Thyroid gland (tissue), 4 donors: ENCODE data around the gene PPM1L. TPM values are rescaled to one million over a fixed set of nuclear protein-coding genes. Genes with fewer than 3 reads are reported as not detected.

ENCODE experiments used
- DNase-seq, 2 donors: peaks; one replicate each; pipeline ENCODE4 v3.0.0-alpha.2; 2019
- H3K27ac ChIP-seq, 3 donors: fragments of 200-600 bp; sonication (generic); 1 replicate in 2 of 3; 2 replicates in 1 of 3; pipeline ENCODE4 v1.5.1; 2016 to 2019; ENCODE audit warnings: mild to moderate bottlenecking in 1 of 3, moderate library complexity in 1 of 3
- H3K27me3 ChIP-seq: fragments of 200-600 bp; sonication (generic); one replicate; pipeline ENCODE4 v1.5.1; 2019
- H3K36me3 ChIP-seq, 2 donors: fragments of 200-600 bp; sonication (generic); one replicate each; pipeline ENCODE4 v1.5.1; 2016 to 2019
- H3K4me1 ChIP-seq, 2 donors: fragments of 200-600 bp; sonication (generic); one replicate each; pipeline ENCODE4 v1.5.1; 2017 to 2019
- H3K4me3 ChIP-seq, 3 donors: fragments of 200-600 bp; sonication (generic); replicated peaks in 1 of 3; 1 replicate in 2 of 3; 2 replicates in 1 of 3; pipeline ENCODE4 v1.5.1; 2016; ENCODE audit warnings: mild to moderate bottlenecking in 1 of 3
- H3K9me3 ChIP-seq: fragments of 200-600 bp; sonication (generic); one replicate; pipeline ENCODE4 v1.5.1; 2017
- CTCF ChIP-seq, 6 experiments: fragments of 200-600 bp in 3 of 6; fragments of 450-650 bp in 3 of 6; sonication (generic) in 3 of 6; IDR thresholded peaks; one replicate each; pipeline ENCODE4 v1.5.1; 2016 to 2019; ENCODE audit warnings: antibody characterized with exemption in 6 of 6, mild to moderate bottlenecking in 2 of 6, inconsistent platforms in 1 of 6, moderate library complexity in 1 of 6
- POLR2A ChIP-seq, 2 donors: fragments of 450-650 bp; IDR thresholded peaks; one replicate each; pipeline ENCODE4 v1.6.1; 2017; ENCODE audit warnings: antibody characterized with exemption in 2 of 2, mild to moderate bottlenecking in 2 of 2, moderate library complexity in 1 of 2
- WGBS, 2 donors: methylation state at CpG; one replicate each; pipeline ENCODE4 v1.1.5; 2017; 5-methylcytosine and 5-hydroxymethylcytosine counted together
- intact Hi-C: fragments of 100-400 bp; cut with DNase I; formaldehyde crosslinking; loops from one replicate; pipeline ENCODE4 v1.15.1; 2023
- total RNA-seq, 4 donors: library from RNA; depleted of rRNA; stranded (reverse); fragments of >200 nt; gene quantifications; one replicate each; pipeline ENCODE4 v1.2.3, GENCODE V29; 2016

Gene PPM1L
- total RNA-seq, 4 donors from 2014 or later = 47.2 to 77.4 (median 50.4) TPM

- H3K27ac ChIP-seq = no peak overlapping the region
- TF ChIP-seq CTCF (IDR thresholded peaks at IDR 0.05) = no peak
- TF ChIP-seq POLR2A (IDR thresholded peaks at IDR 0.05) = no peak
- no peaks in the 10 kb centered on the region for H3K27me3 ChIP-seq
- no peaks in the 10 kb centered on the region for H3K4me1 ChIP-seq
- no peak for DNase-seq
- intact Hi-C loops = no loop called here
- H3K4me3 ChIP-seq = no peak overlapping the region
- no peaks in the 10 kb centered on the region for H3K36me3 ChIP-seq
- no peaks in the 10 kb centered on the region for H3K9me3 ChIP-seq
- 56 to 57% methylated on average over 2 of the region's 2 CpGs for WGBS, 2 donors
Observed at GRCh38 chr3:161035711-161036110, 279.7 kb downstream of the PPM1L start.

GRCh38 chr3:161038725-161039124 lies 282.7 kb downstream of the PPM1L start:
- no peaks in the 10 kb centered on the region for H3K4me1 ChIP-seq
- intact Hi-C loops = no loop called here
- H3K4me3 ChIP-seq = no peak overlapping the region
- no peak overlapping the region for H3K27ac ChIP-seq
- no peaks in the 10 kb centered on the region for H3K36me3 ChIP-seq
- TF ChIP-seq POLR2A (IDR thresholded peaks at IDR 0.05) (no peak), CTCF (IDR thresholded peaks at IDR 0.05) (no peak)
- WGBS, 2 donors = 82 to 83% methylated on average over 3 of the region's 3 CpGs
- H3K9me3 ChIP-seq = no peaks in the 10 kb centered on the region
- DNase-seq = no peak
- no peaks in the 10 kb centered on the region for H3K27me3 ChIP-seq

DNA sequence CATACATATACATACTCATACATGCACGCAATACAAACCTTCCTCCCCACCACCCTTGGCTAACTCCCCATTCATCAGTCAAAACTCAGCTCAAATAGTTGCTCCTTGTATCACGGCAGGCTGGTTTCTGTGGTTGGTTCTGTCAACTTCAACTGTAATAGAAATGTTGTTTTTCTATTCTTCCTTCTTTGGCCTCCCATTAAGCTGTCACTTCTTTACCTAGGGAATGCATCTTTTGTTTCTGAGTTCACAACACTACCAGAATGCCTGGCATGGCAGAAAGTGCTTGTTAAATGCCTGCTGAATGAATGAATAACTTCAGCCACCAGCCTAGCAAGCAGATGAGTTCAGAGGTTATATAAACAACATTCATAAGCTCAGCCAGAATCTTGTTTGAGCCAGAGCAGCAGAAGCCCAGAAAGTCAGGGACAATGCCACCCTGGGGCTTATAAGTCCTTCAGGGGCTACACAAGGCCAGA lies 286.0 kb downstream of the PPM1L start:
- Histone ChIP-seq H3K27ac (no peak overlapping the region), H3K36me3 (no peaks in the 10 kb centered on the region), H3K4me3 (no peak overlapping the region), H3K4me1 (no peaks in the 10 kb centered on the region), H3K27me3 (no peaks in the 10 kb centered on the region), H3K9me3 (no peaks in the 10 kb centered on the region)
- 62 to 67% methylated on average over 2 of the region's 2 CpGs for WGBS, 2 donors
- intact Hi-C loops = no loop called here
- TF ChIP-seq CTCF (IDR thresholded peaks at IDR 0.05) = no peak
- DNase-seq = no peak

DNA sequence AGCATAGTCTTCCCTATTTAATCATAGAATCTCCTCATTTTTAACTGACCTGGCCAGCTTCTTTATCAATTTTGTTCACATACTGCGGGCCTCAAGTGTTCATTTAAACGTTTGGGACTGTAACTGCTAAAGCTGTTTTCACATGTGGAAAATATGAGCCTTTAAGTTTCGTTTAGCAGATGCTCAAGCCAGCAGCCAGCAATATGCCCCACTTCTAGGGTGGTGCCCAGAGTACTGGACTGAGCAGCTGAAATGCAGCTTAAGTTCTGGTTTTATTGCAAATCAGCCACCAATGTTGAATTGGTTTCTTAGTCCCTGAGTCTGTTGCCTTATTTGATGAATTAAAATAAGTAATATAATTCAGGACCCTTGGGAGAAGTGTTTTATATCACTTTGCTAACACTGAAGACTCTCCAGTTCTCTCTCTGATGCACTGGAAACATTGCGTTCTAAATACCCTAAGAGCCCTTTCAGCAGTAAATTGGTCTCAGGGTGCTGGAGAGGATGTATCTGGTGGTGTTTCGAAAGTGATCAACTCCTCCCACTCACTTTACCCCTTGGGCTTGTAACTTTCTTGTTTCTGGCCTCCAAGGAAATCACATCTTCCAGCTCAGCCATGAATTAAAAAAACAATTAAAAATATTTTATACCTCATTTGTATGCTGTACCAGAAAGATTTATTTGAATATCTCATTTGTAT lies 287.5 kb downstream of the PPM1L start:
- Histone ChIP-seq H3K4me3 (no peak overlapping the region), H3K27me3 (no peaks in the 10 kb centered on the region), H3K27ac (no peak overlapping the region), H3K36me3 (no peaks in the 10 kb centered on the region), H3K9me3 (no peaks in the 10 kb centered on the region), H3K4me1 (no peaks in the 10 kb centered on the region)
- intact Hi-C loops = no loop called here
- no peak for TF ChIP-seq CTCF (IDR thresholded peaks at IDR 0.05)
- no peak for DNase-seq
- WGBS, 2 donors = 84 to 89% methylated on average over 5 of the region's 5 CpGs

DNA sequence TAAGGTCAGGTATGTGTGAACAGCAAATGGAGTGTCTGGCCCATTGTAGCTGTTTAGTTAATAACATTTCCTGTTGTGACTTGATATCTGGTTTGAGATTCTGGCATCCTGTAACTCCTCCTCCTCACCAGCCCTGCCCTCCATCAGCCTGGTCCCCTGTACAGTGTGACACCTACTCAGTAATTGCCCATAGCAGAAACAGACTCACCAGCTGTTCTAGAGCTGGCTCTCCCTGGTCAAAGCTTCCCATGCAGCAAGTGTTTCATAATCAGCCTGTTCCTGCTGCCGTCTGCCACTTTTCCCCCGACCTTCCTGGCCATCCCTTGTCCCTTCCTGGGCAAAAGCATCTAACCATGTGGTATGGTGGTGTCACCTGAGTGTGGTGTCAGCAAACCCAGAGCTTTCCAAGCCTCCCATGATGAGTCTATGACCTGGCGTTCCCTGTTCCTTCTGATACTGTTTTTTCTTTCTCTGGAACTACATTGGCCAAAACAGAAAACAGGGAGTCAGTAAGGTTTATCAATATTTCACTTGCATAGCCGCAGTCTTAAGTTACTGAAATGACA lies 293.7 kb downstream of the PPM1L start:
- TF ChIP-seq CTCF (IDR thresholded peaks at IDR 0.05) (no peak), POLR2A (IDR thresholded peaks at IDR 0.05) (no peak)
- no peaks in the 10 kb centered on the region for H3K27me3 ChIP-seq
- no peaks in the 10 kb centered on the region for H3K9me3 ChIP-seq
- no peak overlapping the region for H3K27ac ChIP-seq
- intact Hi-C loops = no loop called here
- no peak overlapping the region for H3K4me3 ChIP-seq
- no peaks in the 10 kb centered on the region for H3K36me3 ChIP-seq
- H3K4me1 ChIP-seq = no peaks in the 10 kb centered on the region
- no peak for DNase-seq
- 88% methylated on average over 4 of the region's 4 CpGs for WGBS, 2 donors
